GM13977 (cell line): Measurements from ENCODE around the gene DLX2.

Experiments
- DNase-seq: peaks from one replicate; pipeline ENCODE4 v3.0.0; 2012; ENCODE audit warnings: low spot score
- CTCF ChIP-seq: IDR thresholded peaks from 2 replicates; pipeline ENCODE4 v1.5.1; 2012; ENCODE audit warnings: mild to moderate bottlenecking, control low read depth; ENCODE audit not compliant: insufficient read depth; ENCODE audit errors: extremely low read depth, missing control alignments
- in situ Hi-C: fragments of 300-500 bp; cut with MboI; formaldehyde crosslinking; loops from one replicate; pipeline ENCODE4 v1.12.0; 2022; ENCODE audit warnings: low sequenced_read_pairs, low pct_unique_long_range_greater_than_20kb, mixed read lengths, inconsistent platforms; ENCODE audit not compliant: unreplicated experiment

The DLX2 gene

GRCh38 chr2:172135446-172135845 lies 32.7 kb upstream of the DLX2 start:
- no peak for DNase-seq
- no peak for TF ChIP-seq CTCF
- in situ Hi-C loops, result no loop called here

- no peak for TF ChIP-seq CTCF
- in situ Hi-C loops, result no loop called here
- DNase-seq, result no peak
Observed at GRCh38 chr2:172134270-172134669, 31.6 kb upstream of the DLX2 start.

GRCh38 chr2:172131713-172132555 lies 29.2 kb upstream of the DLX2 start:
- in situ Hi-C loops, result no loop called here
- no peak for DNase-seq
- no peak for TF ChIP-seq CTCF

GRCh38 chr2:172129404-172129803 lies 26.7 kb upstream of the DLX2 start:
- DNase-seq, result no peak
- in situ Hi-C loops, result no loop called here
- no peak for TF ChIP-seq CTCF

GRCh38 chr2:172128484-172128883 lies 25.8 kb upstream of the DLX2 start:
- DNase-seq, result no peak
- TF ChIP-seq CTCF, result no peak
- in situ Hi-C loops, result no loop called here

GRCh38 chr2:172120118-172120517 lies 17.4 kb upstream of the DLX2 start:
- no peak for TF ChIP-seq CTCF
- DNase-seq, result no peak
- in situ Hi-C loops, result loop anchor here (25.0 kb wide), 1 partner anchor 533 kb away; no protein-coding TSS in a partner anchor
